Activated CD4-positive, alpha-beta T cell treated with anti-CD3 and anti-CD28 coated beads, Interleukin-2, amount 50 U/mL, for 1 hour (primary cell): Measurements from ENCODE around the gene CAMSAP2.

ENCODE experiments used
- DNase-seq: peaks from one replicate; pipeline ENCODE4 v3.0.0-alpha.2; 2020

Gene CAMSAP2

GRCh38 chr1:200849430-200849829 is 110.7 kb downstream of the CAMSAP2 start:
- DNase-seq = no peak

- no peak for DNase-seq
Observed at GRCh38 chr1:200850554-200850953, 111.9 kb downstream of the CAMSAP2 start.

DNA sequence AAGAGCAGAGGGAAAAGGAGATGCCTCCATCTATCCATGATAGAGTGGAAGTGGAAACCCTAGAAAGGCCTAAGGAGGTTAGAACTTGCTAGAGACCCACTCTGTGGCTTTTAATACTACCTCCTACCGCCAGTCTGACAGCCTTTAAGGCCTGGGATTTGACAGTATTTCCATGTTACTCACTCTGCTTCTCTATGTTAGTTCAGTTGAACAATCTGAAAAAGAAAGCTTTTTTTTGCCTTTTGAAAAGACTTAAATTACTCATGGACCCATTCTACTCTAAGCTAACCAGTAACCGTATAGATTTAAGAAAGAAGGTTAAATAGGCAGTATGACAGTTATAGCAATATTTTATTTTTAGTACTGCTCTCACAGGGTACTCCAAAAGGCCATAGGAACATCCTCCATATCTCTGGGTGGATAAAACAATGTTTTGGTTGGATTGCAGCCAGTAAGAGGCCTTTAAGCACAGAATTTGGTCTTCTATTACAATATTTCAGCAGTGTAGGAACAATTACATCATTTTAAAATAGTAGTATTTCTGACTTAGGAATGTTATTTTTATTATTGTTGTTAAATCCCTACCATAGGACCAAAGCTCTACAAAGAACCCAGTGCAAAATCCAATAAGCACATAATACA is 118.1 kb downstream of the CAMSAP2 start:
- DNase-seq = no peak

- no peak for DNase-seq
Observed at GRCh38 chr1:200857804-200858203, 119.1 kb downstream of the CAMSAP2 start.

DNA sequence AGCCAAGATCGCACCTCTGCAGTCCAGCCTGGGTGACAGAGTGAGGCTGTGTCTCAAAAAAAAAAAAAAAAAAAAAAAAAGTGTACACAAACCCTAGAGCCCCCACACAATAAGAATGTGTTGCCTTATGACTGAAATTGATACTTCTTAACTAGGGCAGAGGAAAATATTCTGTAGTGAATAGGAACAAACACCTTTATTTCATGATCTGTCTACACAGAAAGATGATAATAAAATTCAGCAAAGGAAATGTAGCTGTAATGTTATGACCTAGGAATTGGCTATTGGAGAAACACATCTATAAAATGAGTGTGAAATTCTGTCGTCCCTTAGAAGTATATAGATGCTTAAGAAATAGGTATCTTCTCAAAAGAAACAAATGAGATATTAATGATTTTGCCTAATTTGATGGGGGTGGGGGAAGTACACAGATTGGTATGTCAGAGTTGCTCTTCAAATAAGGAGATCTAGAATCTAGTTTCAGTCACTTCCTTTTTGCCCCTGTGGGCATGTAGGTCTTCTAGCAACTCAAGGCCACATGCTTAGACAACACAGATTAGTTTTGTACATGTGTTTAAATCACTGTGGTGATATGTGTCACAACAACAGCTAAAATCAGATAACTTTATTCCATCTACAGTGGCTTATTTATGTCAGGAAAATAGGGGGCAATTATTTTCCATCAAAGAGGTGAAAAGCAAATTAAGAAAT is 123.4 kb downstream of the CAMSAP2 start:
- DNase-seq = no peak

- no peak for DNase-seq
Observed at GRCh38 chr1:200862713-200863415, 124.2 kb downstream of the CAMSAP2 start.

DNA sequence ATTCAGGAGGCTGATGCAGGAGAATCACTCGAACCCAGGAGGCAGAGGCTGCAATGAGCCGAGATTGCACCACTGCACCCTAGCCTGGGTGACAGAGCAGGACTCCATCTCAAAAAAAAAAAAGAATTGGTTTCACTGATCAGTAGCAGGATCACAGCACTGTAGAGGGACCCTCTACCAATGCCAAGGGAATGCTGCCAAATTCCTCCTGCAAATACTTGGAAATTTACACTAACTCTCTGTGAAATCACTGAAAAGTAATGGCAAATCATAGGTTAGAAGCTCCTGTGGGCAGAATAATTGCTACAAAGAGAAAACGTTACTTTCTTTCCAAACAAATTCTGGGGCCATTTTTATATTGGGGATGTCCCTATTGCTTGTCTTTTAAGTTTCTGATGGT is 127.4 kb downstream of the CAMSAP2 start:
- DNase-seq = no peak

- no peak for DNase-seq
Observed at GRCh38 chr1:200866521-200866920, 127.8 kb downstream of the CAMSAP2 start.

- no peak for DNase-seq
Observed at GRCh38 chr1:200867018-200867811, 128.5 kb downstream of the CAMSAP2 start.

- no peak for DNase-seq
Observed at GRCh38 chr1:200869376-200869752, 130.7 kb downstream of the CAMSAP2 start.

GRCh38 chr1:200869753-200870391 is 131.2 kb downstream of the CAMSAP2 start:
- DNase-seq = no peak

- no peak for DNase-seq
Observed at GRCh38 chr1:200872446-200873115, 133.9 kb downstream of the CAMSAP2 start, which contains the start of gene GPR25. GPR25 (plus strand) TSS chr1:200872981; CDS start chr1:200873038, 57 bp downstream.

DNA sequence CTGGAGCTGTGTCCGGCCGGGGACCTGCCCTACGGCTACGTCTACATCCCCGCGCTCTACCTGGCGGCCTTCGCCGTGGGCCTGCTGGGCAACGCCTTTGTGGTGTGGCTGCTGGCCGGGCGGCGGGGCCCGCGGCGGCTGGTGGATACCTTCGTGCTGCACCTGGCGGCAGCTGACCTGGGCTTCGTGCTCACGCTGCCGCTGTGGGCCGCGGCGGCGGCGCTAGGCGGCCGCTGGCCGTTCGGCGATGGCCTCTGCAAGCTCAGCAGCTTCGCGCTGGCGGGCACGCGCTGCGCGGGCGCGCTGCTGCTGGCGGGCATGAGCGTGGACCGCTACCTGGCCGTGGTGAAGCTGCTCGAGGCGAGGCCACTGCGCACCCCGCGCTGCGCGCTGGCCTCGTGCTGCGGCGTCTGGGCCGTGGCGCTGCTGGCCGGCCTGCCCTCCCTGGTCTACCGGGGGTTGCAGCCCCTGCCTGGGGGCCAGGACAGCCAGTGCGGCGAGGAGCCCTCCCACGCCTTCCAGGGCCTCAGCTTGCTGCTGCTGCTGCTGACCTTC is 134.5 kb downstream of the CAMSAP2 start:
- DNase-seq = no peak

- no peak for DNase-seq
Observed at GRCh38 chr1:200873671-200874397, 135.1 kb downstream of the CAMSAP2 start.

DNA sequence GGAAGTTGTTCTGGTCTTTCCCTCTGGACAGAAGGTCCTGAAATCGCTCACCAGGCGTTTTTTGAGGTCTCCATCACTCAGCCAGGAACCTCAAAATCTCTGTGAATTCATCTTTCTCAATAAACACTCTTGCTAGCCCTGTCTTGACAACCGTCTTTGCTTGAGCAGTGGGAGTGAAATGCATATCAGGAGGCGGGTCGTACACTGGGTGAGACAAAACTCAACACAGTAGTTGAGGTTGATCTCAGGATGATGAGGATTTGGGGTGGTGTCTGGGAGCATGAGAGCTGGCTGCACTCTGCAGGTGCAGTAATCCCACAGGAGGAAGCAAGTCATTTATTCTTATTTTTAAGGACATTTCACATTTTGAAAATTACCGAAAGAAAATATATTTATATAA is 136.0 kb downstream of the CAMSAP2 start:
- no peak for DNase-seq

DNA sequence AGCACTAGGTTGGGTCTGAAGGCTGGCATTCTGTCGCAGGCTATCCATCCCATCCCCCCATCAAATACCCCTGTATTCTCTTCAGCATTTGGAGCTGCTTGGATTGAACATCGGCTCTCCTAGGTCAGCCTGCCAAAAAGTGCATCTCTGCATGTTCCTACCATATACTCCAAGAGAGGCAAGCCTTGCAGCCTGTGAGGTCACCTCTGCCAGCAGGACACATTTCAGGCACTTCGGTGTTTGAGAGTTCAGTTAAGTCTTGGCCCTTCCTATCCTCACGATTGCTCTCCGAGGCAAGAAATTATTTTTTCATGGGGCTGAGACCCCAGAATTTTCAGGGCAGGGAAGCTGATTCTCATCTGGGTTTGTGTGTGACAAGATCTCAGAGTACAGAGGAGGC is 136.7 kb downstream of the CAMSAP2 start:
- no peak for DNase-seq

GRCh38 chr1:200877010-200877409 is 138.3 kb downstream of the CAMSAP2 start:
- no peak for DNase-seq

DNA sequence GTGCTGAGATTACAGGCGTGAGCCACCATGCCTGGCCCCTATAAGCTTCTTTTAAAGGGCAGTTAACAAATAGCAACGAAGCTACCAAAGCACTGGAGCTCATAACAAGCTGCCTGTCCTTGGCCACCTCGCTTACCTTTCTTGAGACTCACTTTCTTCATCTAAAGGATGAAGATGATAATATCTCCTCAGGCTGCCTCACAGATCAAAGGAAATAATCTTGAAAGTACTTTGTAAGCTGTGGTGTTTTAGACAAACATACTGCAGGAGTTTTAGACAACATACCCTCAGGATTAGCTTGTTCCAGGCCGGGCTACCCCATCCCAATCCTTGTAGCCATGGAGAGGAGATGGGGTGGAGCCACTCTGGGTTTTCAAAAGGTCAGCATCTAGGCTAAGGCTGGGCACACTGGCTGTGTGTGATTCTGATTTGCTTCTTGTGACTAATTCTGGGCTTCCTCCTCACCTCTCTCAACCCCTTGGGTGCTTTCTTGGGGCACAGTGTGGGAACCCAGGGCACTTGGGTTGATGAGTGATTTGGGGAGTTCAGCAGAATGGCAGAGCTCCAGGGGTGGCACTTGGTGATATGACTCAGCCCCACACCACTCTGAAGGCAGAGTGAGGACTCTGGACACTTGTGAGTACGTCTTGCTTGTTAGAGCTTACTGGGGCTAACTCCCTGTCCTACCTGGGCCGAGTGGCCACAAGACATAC is 139.3 kb downstream of the CAMSAP2 start:
- DNase-seq = peak; percentile 44

DNA sequence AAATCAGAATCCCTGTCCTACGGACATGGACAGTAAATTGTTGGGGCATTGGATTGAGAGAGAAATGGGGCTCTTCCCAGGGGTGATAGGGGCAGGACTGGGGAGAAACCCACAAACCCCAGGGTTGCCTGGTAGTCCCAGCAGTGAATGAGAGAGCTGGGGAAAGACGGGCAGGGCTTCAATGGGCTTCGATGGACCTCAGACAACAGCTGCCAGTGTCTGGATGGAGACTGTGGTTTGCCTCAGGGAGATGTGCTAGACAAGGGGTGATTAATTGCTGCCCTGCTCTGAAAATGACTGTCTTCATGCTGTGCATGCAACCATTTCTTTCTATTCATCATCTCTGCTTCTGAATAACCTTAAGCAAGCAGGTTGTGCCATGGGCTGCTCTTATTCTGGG is 141.5 kb downstream of the CAMSAP2 start:
- no peak for DNase-seq

GRCh38 chr1:200883118-200883517 is 144.4 kb downstream of the CAMSAP2 start:
- no peak for DNase-seq
